Esophagus muscularis mucosa (tissue), 3 donors: Measurements from ENCODE around the gene EFCAB12.

Experiments
- POLR2AphosphoS5 ChIP-seq, 2 donors: sonication (generic); formaldehyde crosslinking; IDR thresholded peaks; one replicate each; pipeline ENCODE4 v1.6.1; 2017; ENCODE audit warnings: antibody characterized with exemption in 2 of 2
- TF ChIP-seq, protein P1 (sequence below), 3 experiments: fragments of 200-600 bp in 2 of 3; fragments of 450-650 bp in 1 of 3; sonication (generic) in 2 of 3; IDR thresholded peaks; one replicate each; pipeline ENCODE4 v1.5.1; 2017 to 2019; ENCODE audit warnings: antibody characterized with exemption in 3 of 3, mild to moderate bottlenecking in 2 of 3, moderate library complexity in 1 of 3

DNA sequence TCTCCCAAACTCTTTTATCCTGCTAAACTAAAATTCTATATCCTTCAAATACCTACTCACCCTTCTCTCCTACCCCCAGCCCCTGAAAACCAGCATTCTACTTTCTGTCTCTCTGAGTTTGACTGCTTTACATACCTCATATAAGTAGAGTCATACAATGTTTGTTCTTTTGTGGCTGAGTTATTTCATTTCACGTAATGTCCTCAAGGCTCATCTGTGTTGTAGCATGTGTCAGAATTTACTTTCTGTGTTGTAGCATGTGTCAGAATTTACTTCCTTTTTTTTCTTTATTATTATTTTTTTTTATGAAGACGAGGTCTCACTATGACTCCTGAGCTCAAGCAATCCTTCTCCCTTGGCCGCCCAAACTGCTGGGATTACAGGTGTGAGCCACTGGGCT, 31.7 kb upstream of the EFCAB12 start:
- TF ChIP-seq, protein P1, sequence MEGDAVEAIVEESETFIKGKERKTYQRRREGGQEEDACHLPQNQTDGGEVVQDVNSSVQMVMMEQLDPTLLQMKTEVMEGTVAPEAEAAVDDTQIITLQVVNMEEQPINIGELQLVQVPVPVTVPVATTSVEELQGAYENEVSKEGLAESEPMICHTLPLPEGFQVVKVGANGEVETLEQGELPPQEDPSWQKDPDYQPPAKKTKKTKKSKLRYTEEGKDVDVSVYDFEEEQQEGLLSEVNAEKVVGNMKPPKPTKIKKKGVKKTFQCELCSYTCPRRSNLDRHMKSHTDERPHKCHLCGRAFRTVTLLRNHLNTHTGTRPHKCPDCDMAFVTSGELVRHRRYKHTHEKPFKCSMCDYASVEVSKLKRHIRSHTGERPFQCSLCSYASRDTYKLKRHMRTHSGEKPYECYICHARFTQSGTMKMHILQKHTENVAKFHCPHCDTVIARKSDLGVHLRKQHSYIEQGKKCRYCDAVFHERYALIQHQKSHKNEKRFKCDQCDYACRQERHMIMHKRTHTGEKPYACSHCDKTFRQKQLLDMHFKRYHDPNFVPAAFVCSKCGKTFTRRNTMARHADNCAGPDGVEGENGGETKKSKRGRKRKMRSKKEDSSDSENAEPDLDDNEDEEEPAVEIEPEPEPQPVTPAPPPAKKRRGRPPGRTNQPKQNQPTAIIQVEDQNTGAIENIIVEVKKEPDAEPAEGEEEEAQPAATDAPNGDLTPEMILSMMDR (IDR thresholded peaks at IDR 0.05): no peak
- no peak for TF ChIP-seq POLR2AphosphoS5 (IDR thresholded peaks at IDR 0.05)
